Mesenchymal stem cell (in vitro differentiated cells and primary cell): ENCODE measurements around the gene VSX2.

Experiments used
- DNase-seq: peaks from one replicate; pipeline ENCODE4 v3.0.0-alpha.2; 2013
- H2AFZ ChIP-seq: one replicate; pipeline ENCODE4 v1.6.1; 2013; ENCODE audit warnings: low read depth, mild to moderate bottlenecking, control low read depth, inconsistent platforms, low read length, moderate library complexity
- H2AK5ac ChIP-seq: 2 replicates; pipeline ENCODE4 v1.6.1; 2013; ENCODE audit warnings: low read length, moderate library complexity, mild to moderate bottlenecking, inconsistent platforms; ENCODE audit not compliant: severe bottlenecking
- H2BK120ac ChIP-seq: one replicate; pipeline ENCODE4 v1.6.1; 2013; ENCODE audit warnings: low read depth, mild to moderate bottlenecking, inconsistent platforms, low read length, moderate library complexity
- H2BK12ac ChIP-seq, 2 experiments: one replicate each; pipeline ENCODE4 v1.6.1; 2013; ENCODE audit warnings: inconsistent platforms in 2 of 2, low read length in 2 of 2, mild to moderate bottlenecking in 2 of 2, moderate library complexity in 2 of 2, control low read depth in 1 of 2
- H2BK15ac ChIP-seq: one replicate; pipeline ENCODE4 v1.6.1; 2013; ENCODE audit warnings: mild to moderate bottlenecking, low read depth, inconsistent platforms; ENCODE audit not compliant: poor library complexity, severe bottlenecking
- H2BK5ac ChIP-seq: 2 replicates; pipeline ENCODE4 v1.6.1; 2013; ENCODE audit warnings: low read depth, mild to moderate bottlenecking, low read length, control low read depth, inconsistent platforms; ENCODE audit not compliant: poor library complexity, severe bottlenecking
- H3K14ac ChIP-seq, 2 experiments: one replicate each; pipeline ENCODE4 v1.6.1; 2013; ENCODE audit warnings: inconsistent platforms in 2 of 2, low read length in 2 of 2, control low read depth in 1 of 2, mild to moderate bottlenecking in 1 of 2, moderate library complexity in 1 of 2
- H3K18ac ChIP-seq, 2 experiments: one replicate each; pipeline ENCODE4 v1.6.1; 2013; ENCODE audit warnings: inconsistent platforms in 2 of 2, low read length in 2 of 2, control low read depth in 1 of 2, low read depth in 1 of 2, mild to moderate bottlenecking in 1 of 2
- H3K23ac ChIP-seq, 2 experiments: one replicate each; pipeline ENCODE4 v1.6.1; 2013; ENCODE audit warnings: inconsistent platforms in 2 of 2, low read length in 2 of 2, mild to moderate bottlenecking in 2 of 2, moderate library complexity in 2 of 2, control low read depth in 1 of 2
- H3K27ac ChIP-seq: 2 replicates; pipeline ENCODE4 v1.5.1; 2013; ENCODE audit warnings: mild to moderate bottlenecking, moderate library complexity, low read length, control low read depth, inconsistent platforms; ENCODE audit not compliant: poor library complexity, severe bottlenecking
- H3K27me3 ChIP-seq, 2 experiments: 2 replicates each; pipeline versions ENCODE4 v1.6.1 to v1.7.0; 2013; ENCODE audit warnings: low read length in 2 of 2, mild to moderate bottlenecking in 2 of 2, moderate library complexity in 2 of 2, control low read depth in 1 of 2, inconsistent platforms in 1 of 2; ENCODE audit not compliant: control insufficient read depth in 1 of 2, insufficient read depth in 1 of 2
- H3K36me3 ChIP-seq, 2 experiments: 2 replicates each; pipeline versions ENCODE4 v1.6.1 to v1.7.0; 2013; ENCODE audit warnings: low read length in 2 of 2, control low read depth in 1 of 2, inconsistent platforms in 1 of 2, low read depth in 1 of 2, mild to moderate bottlenecking in 1 of 2; ENCODE audit not compliant: insufficient read depth in 2 of 2, control insufficient read depth in 1 of 2
- H3K4ac ChIP-seq, 2 experiments: one replicate each; pipeline ENCODE4 v1.6.1; 2013; ENCODE audit warnings: inconsistent platforms in 2 of 2, low read length in 2 of 2, mild to moderate bottlenecking in 2 of 2, moderate library complexity in 2 of 2, control low read depth in 1 of 2, low read depth in 1 of 2
- H3K4me1 ChIP-seq: 2 replicates; pipeline ENCODE4 v1.6.1; 2013; ENCODE audit warnings: low read depth, low read length, control low read depth; ENCODE audit not compliant: control insufficient read depth, insufficient read depth
- H3K4me2 ChIP-seq: 2 replicates; pipeline ENCODE4 v1.6.1; 2013; ENCODE audit warnings: low read length, mild to moderate bottlenecking, inconsistent platforms; ENCODE audit not compliant: poor library complexity, severe bottlenecking
- H3K4me3 ChIP-seq, 2 experiments: 2 replicates each; pipeline versions ENCODE4 v1.5.1 to v1.7.0; 2013; ENCODE audit warnings: low read length in 2 of 2, mild to moderate bottlenecking in 2 of 2, control low read depth in 1 of 2, low read depth in 1 of 2; ENCODE audit not compliant: insufficient read depth in 1 of 2
- H3K79me1 ChIP-seq: replicated peaks from 2 replicates; pipeline ENCODE4 v1.6.1; 2013; ENCODE audit warnings: mild to moderate bottlenecking, control low read depth, low read length, inconsistent platforms; ENCODE audit not compliant: poor library complexity, severe bottlenecking
- H3K9ac ChIP-seq: 2 replicates; pipeline ENCODE4 v1.7.0; 2013; ENCODE audit warnings: mild to moderate bottlenecking, low read length, moderate library complexity
- H3K9me3 ChIP-seq: 2 replicates; pipeline ENCODE4 v1.7.0; 2013; ENCODE audit warnings: mild to moderate bottlenecking, low read length; ENCODE audit not compliant: control insufficient read depth
- H4K8ac ChIP-seq: one replicate; pipeline ENCODE4 v1.6.1; 2013; ENCODE audit warnings: inconsistent platforms, mild to moderate bottlenecking, low read length, moderate library complexity
- H4K91ac ChIP-seq: one replicate; pipeline ENCODE4 v1.6.1; 2013; ENCODE audit warnings: mild to moderate bottlenecking, low read length, inconsistent platforms
- WGBS: methylation state at CpG from one replicate; pipeline ENCODE4 v1.1.7; 2013; ENCODE audit warnings: mixed read lengths; 5-methylcytosine and 5-hydroxymethylcytosine counted together

Gene VSX2

GRCh38 chr14:74198441-74199234 lies 40.6 kb upstream of the VSX2 start:
- no peak overlapping the region for H4K91ac ChIP-seq
- H3K79me1 ChIP-seq: no peaks in the 10 kb centered on the region
- no peak for DNase-seq

GRCh38 chr14:74202113-74202512 lies 37.1 kb upstream of the VSX2 start:
- H3K79me1 ChIP-seq: no peaks in the 10 kb centered on the region
- no peak overlapping the region for H2AK5ac ChIP-seq
- H3K23ac ChIP-seq: no peak overlapping the region
- H4K8ac ChIP-seq: no peak overlapping the region
- H3K4me2 ChIP-seq: no peak overlapping the region
- H2BK15ac ChIP-seq: no peak overlapping the region
- H2AFZ ChIP-seq: no peak overlapping the region
- no peak overlapping the region for H3K4ac ChIP-seq
- H3K4me1 ChIP-seq: no peaks in the 10 kb centered on the region
- no peak overlapping the region for H3K4me3 ChIP-seq
- H3K27me3 ChIP-seq: no peaks in the 10 kb centered on the region
- no peak overlapping the region for H2BK120ac ChIP-seq
- peaks cover 3 to 10% of the 10 kb centered on the region in 2 experiments for H3K36me3 ChIP-seq
- no peaks in the 10 kb centered on the region for H3K9me3 ChIP-seq
- no peak overlapping the region for H3K27ac ChIP-seq
- H3K18ac ChIP-seq: no peak overlapping the region
- no peak overlapping the region for H4K91ac ChIP-seq
- no peak overlapping the region for H3K9ac ChIP-seq
- H2BK12ac ChIP-seq: no peak overlapping the region
- no peak for DNase-seq
- H3K14ac ChIP-seq: no peak overlapping the region
- H2BK5ac ChIP-seq: no peak overlapping the region

More at GRCh38 chr14:74198441-74199234, 40.6 kb upstream of the VSX2 start:
- Histone ChIP-seq H2AFZ (no peak overlapping the region), H2AK5ac (no peak overlapping the region), H3K4me2 (no peak overlapping the region), H2BK15ac (no peak overlapping the region), H2BK5ac (no peak overlapping the region), H3K9ac (no peak overlapping the region), H4K8ac (no peak overlapping the region), H3K18ac (no peak overlapping the region), H3K27ac (no peak overlapping the region), H3K4me3 (no peak overlapping the region), H2BK120ac (no peak overlapping the region), H2BK12ac (no peak overlapping the region), H3K4ac (no peak overlapping the region), H3K27me3 (no peaks in the 10 kb centered on the region), H3K23ac (no peak overlapping the region), H3K36me3 (peaks cover 3 to 10% of the 10 kb centered on the region in 2 experiments), H3K4me1 (no peaks in the 10 kb centered on the region), H3K14ac (no peak overlapping the region), H3K9me3 (no peaks in the 10 kb centered on the region)
- WGBS: 94% methylated on average over 7 of the region's 7 CpGs

GRCh38 chr14:74203639-74204038 lies 35.6 kb upstream of the VSX2 start:
- Histone ChIP-seq H3K4me2 (no peak overlapping the region), H3K14ac (no peak overlapping the region), H4K91ac (no peak overlapping the region), H2BK12ac (no peak overlapping the region), H2BK15ac (no peak overlapping the region), H2BK120ac (no peak overlapping the region), H3K18ac (no peak overlapping the region), H3K9me3 (no peaks in the 10 kb centered on the region), H3K79me1 (no peaks in the 10 kb centered on the region), H4K8ac (no peak overlapping the region), H2BK5ac (no peak overlapping the region), H2AK5ac (no peak overlapping the region), H3K9ac (no peak overlapping the region), H3K4ac (no peak overlapping the region), H3K27ac (no peak overlapping the region), H3K4me3 (no peak overlapping the region), H3K27me3 (peaks cover 0 to 4% of the 10 kb centered on the region in 2 experiments), H2AFZ (no peak overlapping the region), H3K36me3 (peaks cover 3 to 10% of the 10 kb centered on the region in 2 experiments), H3K4me1 (no peaks in the 10 kb centered on the region), H3K23ac (no peak overlapping the region)
- WGBS: 94% methylated on average over 7 of the region's 8 CpGs
- no peak for DNase-seq

- H3K27ac ChIP-seq: no peak overlapping the region
- H3K4me1 ChIP-seq: no peaks in the 10 kb centered on the region
- H3K23ac ChIP-seq: no peak overlapping the region
- no peak overlapping the region for H4K91ac ChIP-seq
- no peak overlapping the region for H3K18ac ChIP-seq
- no peaks in the 10 kb centered on the region for H3K9me3 ChIP-seq
- H4K8ac ChIP-seq: no peak overlapping the region
- 95% methylated on average over 6 of the region's 6 CpGs for WGBS
- H3K36me3 ChIP-seq: peaks cover 3% of the 10 kb centered on the region in 2 experiments
- H2BK120ac ChIP-seq: no peak overlapping the region
- H2AK5ac ChIP-seq: no peak overlapping the region
- no peak overlapping the region for H3K4ac ChIP-seq
- DNase-seq: no peak
- no peak overlapping the region for H2BK5ac ChIP-seq
- no peak overlapping the region for H3K9ac ChIP-seq
- no peak overlapping the region for H3K4me2 ChIP-seq
- no peak overlapping the region for H3K4me3 ChIP-seq
- H2BK15ac ChIP-seq: no peak overlapping the region
- no peak overlapping the region for H2AFZ ChIP-seq
- H3K14ac ChIP-seq: no peak overlapping the region
- H2BK12ac ChIP-seq: no peak overlapping the region
- no peaks in the 10 kb centered on the region for H3K79me1 ChIP-seq
- H3K27me3 ChIP-seq: peaks cover 0 to 8% of the 10 kb centered on the region in 2 experiments
These were observed 34.8 kb upstream of the VSX2 start for GRCh38 chr14:74204491-74204890.
